Liver (tissue), 3 donors: ENCODE data around the gene PCDH8.

ENCODE experiments used
- GABPA ChIP-seq, 2 donors: IDR thresholded peaks in 1 of 2; conservative IDR thresholded peaks in 1 of 2; 2 replicates each; pipeline ENCODE4 v1.6.1; 2016; ENCODE audit warnings: antibody characterized with exemption in 2 of 2, mild to moderate bottlenecking in 1 of 2, moderate library complexity in 1 of 2
- SP1 ChIP-seq: IDR thresholded peaks from 2 replicates; pipeline ENCODE4 v1.6.1; 2018; ENCODE audit warnings: antibody characterized with exemption, mild to moderate bottlenecking
- TF ChIP-seq, protein P1 (sequence below): fragments of 150-350 bp; IDR thresholded peaks from 2 replicates; pipeline ENCODE4 v1.5.1; 2017; ENCODE audit warnings: improper control_type of control experiment, low read depth, low read length; ENCODE audit not compliant: missing input control
- donor health status: healthy.
- donor health status: healthy.

DNA sequence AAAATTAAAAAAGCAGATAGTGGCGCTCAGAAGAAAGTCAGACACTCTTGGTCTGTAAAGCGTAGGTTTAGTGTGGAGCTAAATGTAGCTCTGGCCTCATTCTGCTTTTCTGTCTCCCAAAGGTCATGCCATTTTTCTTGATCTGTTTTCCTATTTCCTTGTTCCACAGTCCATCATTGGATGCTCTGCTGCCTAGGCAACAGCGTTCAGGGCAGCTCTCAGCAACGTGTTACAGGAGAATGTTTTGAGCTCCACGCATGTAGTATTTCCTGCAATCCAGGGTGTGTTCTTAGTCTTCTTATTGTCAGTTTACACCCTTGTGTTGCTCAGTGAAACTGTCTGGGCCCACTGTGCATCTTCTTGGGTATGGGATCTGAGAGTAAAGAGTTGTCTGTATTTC lies 46.0 kb upstream of the PCDH8 start:
- TF ChIP-seq SP1: no peak
- TF ChIP-seq, protein P1, sequence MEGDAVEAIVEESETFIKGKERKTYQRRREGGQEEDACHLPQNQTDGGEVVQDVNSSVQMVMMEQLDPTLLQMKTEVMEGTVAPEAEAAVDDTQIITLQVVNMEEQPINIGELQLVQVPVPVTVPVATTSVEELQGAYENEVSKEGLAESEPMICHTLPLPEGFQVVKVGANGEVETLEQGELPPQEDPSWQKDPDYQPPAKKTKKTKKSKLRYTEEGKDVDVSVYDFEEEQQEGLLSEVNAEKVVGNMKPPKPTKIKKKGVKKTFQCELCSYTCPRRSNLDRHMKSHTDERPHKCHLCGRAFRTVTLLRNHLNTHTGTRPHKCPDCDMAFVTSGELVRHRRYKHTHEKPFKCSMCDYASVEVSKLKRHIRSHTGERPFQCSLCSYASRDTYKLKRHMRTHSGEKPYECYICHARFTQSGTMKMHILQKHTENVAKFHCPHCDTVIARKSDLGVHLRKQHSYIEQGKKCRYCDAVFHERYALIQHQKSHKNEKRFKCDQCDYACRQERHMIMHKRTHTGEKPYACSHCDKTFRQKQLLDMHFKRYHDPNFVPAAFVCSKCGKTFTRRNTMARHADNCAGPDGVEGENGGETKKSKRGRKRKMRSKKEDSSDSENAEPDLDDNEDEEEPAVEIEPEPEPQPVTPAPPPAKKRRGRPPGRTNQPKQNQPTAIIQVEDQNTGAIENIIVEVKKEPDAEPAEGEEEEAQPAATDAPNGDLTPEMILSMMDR: no peak
- TF ChIP-seq GABPA (IDR thresholded peaks at IDR 0.05 in 1 of 2, conservative IDR thresholded peaks at IDR 0.05 in 1 of 2): no peak
